A673 (cell line): ENCODE data around the gene EEF2K. TPM values are rescaled to one million over a fixed set of nuclear protein-coding genes. Genes with fewer than 3 reads are reported as not detected.

ENCODE experiments used
- BruUV-seq: library from RNA; stranded (reverse); fragments of 400-500 nt; replicated peaks from 2 replicates; lab custom pipeline; 2021; lab: Mats Ljungman, UMichigan
- CTCF ChIA-PET: fragments of 300-600 bp; sonication (Branson Sonifier 250); formaldehyde crosslinking; loops from one replicate; lab custom pipeline; 2022; ENCODE audit warnings: antibody characterized with exemption; lab: Charles Lee
- POLR2A ChIA-PET: fragments of 300-600 bp; sonication (Branson Sonifier 250); formaldehyde crosslinking; loops from one replicate; lab custom pipeline; 2022; ENCODE audit warnings: antibody characterized with exemption; ENCODE audit not compliant: low non-redundant PET; lab: Charles Lee
- DNase-seq: peaks from one replicate; pipeline ENCODE4 v3.0.0-alpha.2; 2015; ENCODE audit warnings: low spot score
- H3K27ac ChIP-seq: fragments of 200-600 bp; sonication (generic); 2 replicates; pipeline ENCODE4 v1.5.1; 2016; ENCODE audit warnings: mixed run types, low read depth, mild to moderate bottlenecking, mixed read lengths, antibody characterized with exemption, low read length; ENCODE audit not compliant: poor library complexity, severe bottlenecking
- H3K27me3 ChIP-seq: fragments of 200-600 bp; sonication (generic); replicated peaks from 2 replicates; pipeline ENCODE4 v1.6.1; 2017; ENCODE audit warnings: mixed run types, low read depth, mild to moderate bottlenecking, mixed read lengths, antibody characterized with exemption, low read length; ENCODE audit not compliant: insufficient read depth, poor library complexity
- H3K36me3 ChIP-seq: fragments of 200-600 bp; sonication (generic); 2 replicates; pipeline ENCODE4 v1.6.1; 2016; ENCODE audit warnings: mixed run types, mild to moderate bottlenecking, mixed read lengths, antibody characterized with exemption, low read length; ENCODE audit not compliant: insufficient read depth, poor library complexity, severe bottlenecking
- H3K4me1 ChIP-seq: fragments of 200-600 bp; sonication (generic); 2 replicates; pipeline ENCODE4 v1.6.1; 2017; ENCODE audit warnings: mixed run types, mild to moderate bottlenecking, mixed read lengths, antibody characterized with exemption, low read length; ENCODE audit not compliant: insufficient read depth, poor library complexity, severe bottlenecking
- H3K4me3 ChIP-seq: fragments of 200-600 bp; sonication (generic); 2 replicates; pipeline ENCODE4 v1.5.1; 2016; ENCODE audit warnings: low read depth, mixed run types, mild to moderate bottlenecking, mixed read lengths, low read length; ENCODE audit not compliant: poor library complexity, severe bottlenecking
- H3K9me3 ChIP-seq: fragments of 200-600 bp; sonication (generic); 2 replicates; pipeline ENCODE4 v1.6.1; 2016; ENCODE audit warnings: mixed run types, low read depth, mild to moderate bottlenecking, mixed read lengths, antibody characterized with exemption, low read length; ENCODE audit not compliant: poor library complexity, severe bottlenecking
- CTCF ChIP-seq: fragments of 300-800, 200-600 bp; sonication (generic); conservative IDR thresholded peaks from 2 replicates; pipeline ENCODE4 v1.5.1; 2017; ENCODE audit warnings: low read depth, mild to moderate bottlenecking, antibody characterized with exemption, low read length, moderate library complexity, mixed read lengths
- EZH2 ChIP-seq: fragments of 200-600 bp; sonication (generic); IDR thresholded peaks from 2 replicates; pipeline ENCODE4 v1.6.1; 2017; ENCODE audit warnings: borderline replicate concordance, low read depth, mild to moderate bottlenecking, mixed read lengths, antibody characterized with exemption, low read length; ENCODE audit not compliant: poor library complexity, severe bottlenecking
- intact Hi-C: fragments of 100-400 bp; cut with micrococcal nuclease; formaldehyde crosslinking; loops from one replicate; pipeline ENCODE4 v1.10.0; 2022; ENCODE audit not compliant: unreplicated experiment
- total RNA-seq: library from RNA; stranded (reverse); gene quantifications from 2 replicates; pipeline ENCODE4 v1.2.3, GENCODE V29; 2021

The EEF2K gene
- total RNA-seq, 1 experiment from 2014 or later: 14.3 TPM

GRCh38 chr16:22217890-22218730, 12.0 kb downstream of the EEF2K start:
- Histone ChIP-seq H3K9me3 (peaks cover 4% of the 10 kb centered on the region), H3K27ac (no peak overlapping the region), H3K4me1 (peaks cover 6% of the 10 kb centered on the region), H3K4me3 (no peak overlapping the region), H3K27me3 (no peaks in the 10 kb centered on the region), H3K36me3 (no peaks in the 10 kb centered on the region)
- DNase-seq: no peak
- TF ChIP-seq EZH2 (no peak), CTCF (no peak)
- ChIA-PET CTCF (no interaction called here), POLR2A (no interaction called here)
- intact Hi-C loops: no loop called here
- BruUV-seq: no TSS peak

GRCh38 chr16:22219389-22220068, 13.5 kb downstream of the EEF2K start:
- TF ChIP-seq EZH2 (no peak), CTCF (no peak)
- ChIA-PET CTCF (no interaction called here), POLR2A (no interaction called here)
- H3K4me3 ChIP-seq: no peak overlapping the region
- no peaks in the 10 kb centered on the region for H3K36me3 ChIP-seq
- peaks cover 4% of the 10 kb centered on the region for H3K9me3 ChIP-seq
- intact Hi-C loops: no loop called here
- H3K4me1 ChIP-seq: peaks cover 6% of the 10 kb centered on the region
- DNase-seq: no peak
- no peaks in the 10 kb centered on the region for H3K27me3 ChIP-seq
- H3K27ac ChIP-seq: peak overlapping the region; percentile 26
- no TSS peak for BruUV-seq

GRCh38 chr16:22220069-22220440, 14.0 kb downstream of the EEF2K start:
- BruUV-seq: no TSS peak
- Histone ChIP-seq H3K36me3 (no peaks in the 10 kb centered on the region), H3K27ac (peak overlapping the region; percentile 26), H3K4me1 (peaks cover 6% of the 10 kb centered on the region), H3K4me3 (no peak overlapping the region), H3K27me3 (no peaks in the 10 kb centered on the region), H3K9me3 (peaks cover 4% of the 10 kb centered on the region)
- intact Hi-C loops: no loop called here
- ChIA-PET POLR2A (no interaction called here), CTCF (no interaction called here)
- peak; percentile 83 for DNase-seq
- TF ChIP-seq EZH2: no peak
- TF ChIP-seq CTCF: no peak
